HepG2 (cell line): ENCODE measurements around the gene C20orf204. TPM values are rescaled to one million over a fixed set of nuclear protein-coding genes. Genes with fewer than 3 reads are reported as not detected.
A peak's percentile ranks its signal among the peaks of the same experiment; 100 is the strongest.

Source experiments
- EHMT2 ChIP-seq: fragments of 200-600 bp; sonication (generic); IDR thresholded peaks from 2 replicates; pipeline ENCODE4 v1.7.0; 2017; ENCODE audit warnings: antibody characterized with exemption, low read depth, low read length, borderline replicate concordance
- HHEX ChIP-seq: IDR thresholded peaks from 2 replicates; pipeline ENCODE4 v1.6.1; 2016; ENCODE audit warnings: control low read depth
- HOXD1 ChIP-seq: sonication (generic); formaldehyde crosslinking; IDR thresholded peaks from 2 replicates; pipeline ENCODE4 v1.5.0; 2020; ENCODE audit warnings: missing genetic modification reagents
- NFIC ChIP-seq: IDR thresholded peaks from 2 replicates; pipeline ENCODE4 v1.6.1; 2012; ENCODE audit warnings: mild to moderate bottlenecking, low read length, inconsistent platforms
- PRMT3 ChIP-seq: sonication (generic); formaldehyde crosslinking; IDR thresholded peaks from 2 replicates; pipeline ENCODE4 v1.8.1; 2022; ENCODE audit warnings: low read depth, mild to moderate bottlenecking, moderate library complexity, missing genetic modification reagents, borderline replicate concordance
- RBAK ChIP-seq: sonication (generic); formaldehyde crosslinking; IDR thresholded peaks from 2 replicates; pipeline ENCODE4 v1.5.1; 2020; ENCODE audit warnings: mild to moderate bottlenecking, missing genetic modification reagents
- SP140L ChIP-seq: sonication (generic); formaldehyde crosslinking; IDR thresholded peaks from 2 replicates; pipeline ENCODE4 v1.4.0; 2020; ENCODE audit warnings: missing genetic modification reagents, borderline replicate concordance
- TBX3 ChIP-seq: fragments of 450-650 bp; IDR thresholded peaks from 2 replicates; pipeline ENCODE4 v1.6.1; 2017; ENCODE audit warnings: antibody characterized with exemption, mild to moderate bottlenecking, inconsistent platforms, borderline replicate concordance
- ZNF138 ChIP-seq: sonication (generic); formaldehyde crosslinking; IDR thresholded peaks from 2 replicates; pipeline ENCODE4 v1.5.0; 2020; ENCODE audit warnings: mild to moderate bottlenecking, low read depth, missing genetic modification reagents
- ZNF160 ChIP-seq: sonication (generic); formaldehyde crosslinking; IDR thresholded peaks from 2 replicates; pipeline ENCODE4 v1.8.0; 2022; ENCODE audit warnings: mild to moderate bottlenecking, inconsistent platforms, missing genetic modification reagents
- ZNF430 ChIP-seq: sonication (generic); formaldehyde crosslinking; IDR thresholded peaks from 2 replicates; pipeline ENCODE4 v1.9.0; 2021; ENCODE audit warnings: mild to moderate bottlenecking, missing genetic modification reagents
- ZNF552 ChIP-seq: sonication (generic); formaldehyde crosslinking; IDR thresholded peaks from 2 replicates; pipeline ENCODE4 v1.9.0; 2022; ENCODE audit warnings: missing genetic modification reagents, mild to moderate bottlenecking, borderline replicate concordance
- ZNF569 ChIP-seq: sonication (generic); formaldehyde crosslinking; IDR thresholded peaks from 2 replicates; pipeline ENCODE4 v1.5.0; 2020; ENCODE audit warnings: mild to moderate bottlenecking, missing genetic modification reagents, moderate library complexity, borderline replicate concordance
- ZNF790 ChIP-seq: sonication (generic); formaldehyde crosslinking; IDR thresholded peaks from 2 replicates; pipeline ENCODE4 v1.8.0; 2022; ENCODE audit warnings: missing genetic modification reagents, mild to moderate bottlenecking, borderline replicate concordance
- ZSCAN31 ChIP-seq: sonication (generic); formaldehyde crosslinking; IDR thresholded peaks from 2 replicates; pipeline ENCODE4 v1.5.0; 2020; ENCODE audit warnings: low read depth, mild to moderate bottlenecking, missing genetic modification reagents
- polyA plus RNA-seq, 8 experiments: library from polyadenylated mRNA; depleted of rRNA in 3 of 8; stranded (reverse) in 7 of 8; unstranded in 1 of 8; fragments of >200 nt; fragmentation: Illumina TruSeq in 4 of 8; extraction: Trizol in 4 of 8; gene quantifications; 2 replicates each; pipeline versions ENCODE4 v1.2.1 to v1.2.3, GENCODE V29; 2011 to 2016; ENCODE audit warnings: low read depth in 4 of 8, missing spikeins in 1 of 8, mixed read lengths in 1 of 8; ENCODE audit not compliant: insufficient read depth in 1 of 8
- total RNA-seq, 5 experiments: library from RNA; depleted of rRNA; stranded (reverse); fragments of >200 nt; fragmentation: Illumina TruSeq; extraction: Trizol; gene quantifications; 2 replicates each; pipeline ENCODE4 v1.2.3, GENCODE V29; 2016; ENCODE audit warnings: low read depth in 1 of 5
- TF ChIP-seq, protein P1 (sequence below): sonication (generic); formaldehyde crosslinking; IDR thresholded peaks from 2 replicates; pipeline ENCODE4 v1.4.0; 2020; ENCODE audit warnings: mild to moderate bottlenecking, missing genetic modification reagents, borderline replicate concordance
- TF ChIP-seq, protein P2 (sequence below): IDR thresholded peaks from 2 replicates; pipeline ENCODE4 v1.4.0; 2020; ENCODE audit warnings: mild to moderate bottlenecking, missing genetic modification reagents
- TF ChIP-seq, protein P3 (sequence below): sonication (generic); formaldehyde crosslinking; IDR thresholded peaks from 2 replicates; pipeline ENCODE4 v1.5.0; 2020; ENCODE audit warnings: mild to moderate bottlenecking, missing genetic modification reagents

Gene C20orf204
- total and polyA plus RNA-seq, 2 of the 13 experiments (the other 11 are each of a cell fraction or from before 2014, with no cell fraction given) = 22.1 to 80.0 TPM

DNA sequence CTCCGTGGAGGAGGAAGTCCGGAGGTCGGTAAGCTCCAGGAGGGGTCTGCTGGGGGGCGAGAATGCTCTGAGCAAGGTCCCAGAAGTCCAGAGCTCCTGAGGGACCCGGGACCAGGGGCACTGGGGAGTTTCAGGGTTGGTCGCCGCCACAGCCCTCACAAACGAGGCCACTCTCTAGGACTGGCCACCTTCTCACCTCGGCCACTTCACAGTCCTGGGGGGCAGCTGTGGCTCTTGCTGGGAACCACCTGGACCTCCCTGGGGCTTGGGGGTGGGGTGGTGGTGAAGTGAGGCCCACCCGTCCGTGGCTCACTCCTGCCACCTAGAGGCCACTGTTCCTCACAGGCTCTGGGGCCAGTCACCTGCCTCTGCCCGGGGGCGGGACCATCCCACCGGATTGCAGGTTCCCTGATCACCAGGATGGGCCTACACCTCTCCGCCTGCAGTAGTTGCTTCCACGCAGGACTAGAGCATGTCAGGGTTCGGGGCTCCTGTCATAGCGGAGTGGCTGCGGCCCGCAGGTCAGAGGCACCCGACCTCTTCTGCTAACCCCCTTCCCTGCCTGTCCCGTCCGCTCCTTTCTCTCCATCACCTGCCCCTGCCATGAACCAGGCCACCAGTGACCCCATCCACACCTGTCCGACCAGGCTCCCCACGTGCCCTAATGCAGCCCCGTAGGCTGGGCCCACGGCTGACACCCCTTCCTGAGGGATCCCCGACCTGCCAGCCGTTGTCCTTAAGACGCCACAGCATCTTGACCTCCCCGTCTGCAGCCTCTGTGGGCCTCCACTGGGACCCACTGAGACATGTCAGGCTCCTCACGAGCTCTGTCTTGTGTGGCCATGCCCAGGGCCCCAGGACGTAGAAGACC lies 21.9 kb downstream of the C20orf204 start (continued):
- peak; percentile 72; the same call in 1 of the 2 replicates for TF ChIP-seq RBAK (CRISPR knock-in tag)
- TF ChIP-seq ZNF160 (CRISPR knock-in tag) = no peak
- TF ChIP-seq ZNF790 = 0 out of 2 replicates have a peak, but pooled peaks have one; percentile 54
- TF ChIP-seq PRMT3 (CRISPR knock-in tag) = no peak
- TF ChIP-seq ZSCAN31 (CRISPR knock-in tag) = peak; percentile 14; the same call in 1 of the 2 replicates
- TF ChIP-seq ZNF430 = no peak
- TF ChIP-seq, protein P1, sequence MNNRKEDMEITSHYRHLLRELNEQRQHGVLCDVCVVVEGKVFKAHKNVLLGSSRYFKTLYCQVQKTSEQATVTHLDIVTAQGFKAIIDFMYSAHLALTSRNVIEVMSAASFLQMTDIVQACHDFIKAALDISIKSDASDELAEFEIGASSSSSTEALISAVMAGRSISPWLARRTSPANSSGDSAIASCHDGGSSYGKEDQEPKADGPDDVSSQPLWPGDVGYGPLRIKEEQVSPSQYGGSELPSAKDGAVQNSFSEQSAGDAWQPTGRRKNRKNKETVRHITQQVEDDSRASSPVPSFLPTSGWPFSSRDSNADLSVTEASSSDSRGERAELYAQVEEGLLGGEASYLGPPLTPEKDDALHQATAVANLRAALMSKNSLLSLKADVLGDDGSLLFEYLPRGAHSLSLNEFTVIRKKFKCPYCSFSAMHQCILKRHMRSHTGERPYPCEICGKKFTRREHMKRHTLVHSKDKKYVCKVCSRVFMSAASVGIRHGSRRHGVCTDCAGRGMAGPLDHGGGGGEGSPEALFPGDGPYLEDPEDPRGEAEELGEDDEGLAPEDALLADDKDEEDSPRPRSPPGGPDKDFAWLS (CRISPR knock-in tag) = 0 out of 2 replicates have a peak, but pooled peaks have one; percentile 86
- no peak for TF ChIP-seq ZNF569 (CRISPR knock-in tag)
- no peak for TF ChIP-seq HHEX (CRISPR knock-in tag)
- peak; percentile 81; the same call in 1 of the 2 replicates for TF ChIP-seq HOXD1 (CRISPR knock-in tag)
- TF ChIP-seq ZNF552 = peak; percentile 82; the same call in 1 of the 2 replicates
- peak; percentile 38; the same call in 1 of the 2 replicates for TF ChIP-seq TBX3
- no peak for TF ChIP-seq NFIC
- TF ChIP-seq SP140L = no peak
- TF ChIP-seq, protein P2, sequence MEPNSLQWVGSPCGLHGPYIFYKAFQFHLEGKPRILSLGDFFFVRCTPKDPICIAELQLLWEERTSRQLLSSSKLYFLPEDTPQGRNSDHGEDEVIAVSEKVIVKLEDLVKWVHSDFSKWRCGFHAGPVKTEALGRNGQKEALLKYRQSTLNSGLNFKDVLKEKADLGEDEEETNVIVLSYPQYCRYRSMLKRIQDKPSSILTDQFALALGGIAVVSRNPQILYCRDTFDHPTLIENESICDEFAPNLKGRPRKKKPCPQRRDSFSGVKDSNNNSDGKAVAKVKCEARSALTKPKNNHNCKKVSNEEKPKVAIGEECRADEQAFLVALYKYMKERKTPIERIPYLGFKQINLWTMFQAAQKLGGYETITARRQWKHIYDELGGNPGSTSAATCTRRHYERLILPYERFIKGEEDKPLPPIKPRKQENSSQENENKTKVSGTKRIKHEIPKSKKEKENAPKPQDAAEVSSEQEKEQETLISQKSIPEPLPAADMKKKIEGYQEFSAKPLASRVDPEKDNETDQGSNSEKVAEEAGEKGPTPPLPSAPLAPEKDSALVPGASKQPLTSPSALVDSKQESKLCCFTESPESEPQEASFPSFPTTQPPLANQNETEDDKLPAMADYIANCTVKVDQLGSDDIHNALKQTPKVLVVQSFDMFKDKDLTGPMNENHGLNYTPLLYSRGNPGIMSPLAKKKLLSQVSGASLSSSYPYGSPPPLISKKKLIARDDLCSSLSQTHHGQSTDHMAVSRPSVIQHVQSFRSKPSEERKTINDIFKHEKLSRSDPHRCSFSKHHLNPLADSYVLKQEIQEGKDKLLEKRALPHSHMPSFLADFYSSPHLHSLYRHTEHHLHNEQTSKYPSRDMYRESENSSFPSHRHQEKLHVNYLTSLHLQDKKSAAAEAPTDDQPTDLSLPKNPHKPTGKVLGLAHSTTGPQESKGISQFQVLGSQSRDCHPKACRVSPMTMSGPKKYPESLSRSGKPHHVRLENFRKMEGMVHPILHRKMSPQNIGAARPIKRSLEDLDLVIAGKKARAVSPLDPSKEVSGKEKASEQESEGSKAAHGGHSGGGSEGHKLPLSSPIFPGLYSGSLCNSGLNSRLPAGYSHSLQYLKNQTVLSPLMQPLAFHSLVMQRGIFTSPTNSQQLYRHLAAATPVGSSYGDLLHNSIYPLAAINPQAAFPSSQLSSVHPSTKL (CRISPR knock-in tag) = peak; percentile 46; the same call in 1 of the 2 replicates
- no peak for TF ChIP-seq ZNF138 (CRISPR knock-in tag)
- no peak for TF ChIP-seq EHMT2
- TF ChIP-seq, protein P3, sequence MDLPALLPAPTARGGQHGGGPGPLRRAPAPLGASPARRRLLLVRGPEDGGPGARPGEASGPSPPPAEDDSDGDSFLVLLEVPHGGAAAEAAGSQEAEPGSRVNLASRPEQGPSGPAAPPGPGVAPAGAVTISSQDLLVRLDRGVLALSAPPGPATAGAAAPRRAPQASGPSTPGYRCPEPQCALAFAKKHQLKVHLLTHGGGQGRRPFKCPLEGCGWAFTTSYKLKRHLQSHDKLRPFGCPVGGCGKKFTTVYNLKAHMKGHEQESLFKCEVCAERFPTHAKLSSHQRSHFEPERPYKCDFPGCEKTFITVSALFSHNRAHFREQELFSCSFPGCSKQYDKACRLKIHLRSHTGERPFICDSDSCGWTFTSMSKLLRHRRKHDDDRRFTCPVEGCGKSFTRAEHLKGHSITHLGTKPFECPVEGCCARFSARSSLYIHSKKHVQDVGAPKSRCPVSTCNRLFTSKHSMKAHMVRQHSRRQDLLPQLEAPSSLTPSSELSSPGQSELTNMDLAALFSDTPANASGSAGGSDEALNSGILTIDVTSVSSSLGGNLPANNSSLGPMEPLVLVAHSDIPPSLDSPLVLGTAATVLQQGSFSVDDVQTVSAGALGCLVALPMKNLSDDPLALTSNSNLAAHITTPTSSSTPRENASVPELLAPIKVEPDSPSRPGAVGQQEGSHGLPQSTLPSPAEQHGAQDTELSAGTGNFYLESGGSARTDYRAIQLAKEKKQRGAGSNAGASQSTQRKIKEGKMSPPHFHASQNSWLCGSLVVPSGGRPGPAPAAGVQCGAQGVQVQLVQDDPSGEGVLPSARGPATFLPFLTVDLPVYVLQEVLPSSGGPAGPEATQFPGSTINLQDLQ (CRISPR knock-in tag) = 0 out of 2 replicates have a peak, but pooled peaks have one; percentile 77
